NCI-H2196 treated with DMSO at 0.1 percent for 48 hours (cell line): ENCODE results near the gene B3GNT7.
"Not testable (repeated sequence)": the region's sequence is repeated elsewhere in the genome, so short reads cannot be mapped to it uniquely, and the experiment has no call there.

ENCODE experiments used
- DNase-seq: peaks from one replicate; lab custom pipeline; 2025; ENCODE audit not compliant: unreplicated experiment; lab: John Stamatoyannopoulos, UW

The B3GNT7 gene, protein sequence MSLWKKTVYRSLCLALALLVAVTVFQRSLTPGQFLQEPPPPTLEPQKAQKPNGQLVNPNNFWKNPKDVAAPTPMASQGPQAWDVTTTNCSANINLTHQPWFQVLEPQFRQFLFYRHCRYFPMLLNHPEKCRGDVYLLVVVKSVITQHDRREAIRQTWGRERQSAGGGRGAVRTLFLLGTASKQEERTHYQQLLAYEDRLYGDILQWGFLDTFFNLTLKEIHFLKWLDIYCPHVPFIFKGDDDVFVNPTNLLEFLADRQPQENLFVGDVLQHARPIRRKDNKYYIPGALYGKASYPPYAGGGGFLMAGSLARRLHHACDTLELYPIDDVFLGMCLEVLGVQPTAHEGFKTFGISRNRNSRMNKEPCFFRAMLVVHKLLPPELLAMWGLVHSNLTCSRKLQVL

DNA sequence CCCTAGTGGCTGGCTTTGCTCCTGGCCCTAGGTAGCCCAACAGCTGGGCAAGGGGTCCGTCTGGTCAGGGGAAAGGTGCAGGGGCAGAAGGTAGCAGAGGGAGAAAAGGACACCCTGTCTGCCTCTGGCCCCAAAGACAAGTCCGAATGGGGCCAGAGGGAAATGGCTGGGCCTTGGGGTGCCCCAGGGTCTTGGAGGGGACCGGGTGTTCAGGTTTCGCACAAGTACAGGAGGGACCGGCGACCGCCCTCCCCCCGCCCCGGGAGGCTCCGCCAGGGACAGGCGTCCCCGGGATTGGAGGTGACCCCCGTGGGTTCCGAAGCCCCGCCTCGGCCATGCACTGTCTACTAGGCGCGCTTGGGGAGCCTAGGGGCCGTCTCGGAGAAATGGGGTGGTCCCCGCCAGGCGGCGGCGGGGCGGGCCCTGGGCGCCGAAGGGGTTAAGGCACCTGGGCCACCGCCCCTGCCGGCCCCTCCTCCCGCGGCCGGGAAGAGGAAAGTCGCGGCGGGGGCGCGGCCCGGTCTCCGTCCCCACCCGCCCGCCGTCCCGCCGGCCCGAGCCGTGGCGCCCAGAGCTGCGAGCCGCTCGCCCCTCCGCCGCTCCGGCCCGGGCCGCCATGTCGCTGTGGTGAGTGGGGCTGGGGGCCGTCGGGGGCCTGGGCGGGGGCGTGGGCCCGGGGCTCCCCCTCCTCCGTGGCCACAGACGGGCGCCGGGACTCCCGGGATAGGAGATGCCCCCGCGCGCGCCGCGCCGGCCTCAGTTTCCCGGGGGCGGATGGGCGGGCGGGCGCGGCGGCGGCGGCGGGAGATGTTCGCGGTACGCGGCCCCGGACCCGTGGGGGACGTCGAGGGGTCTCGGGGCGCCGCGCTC, at the start of gene B3GNT7:
Gene B3GNT7 (plus strand): TSS at position 523 of the 870 bp plus-strand sequence. CDS start 94 bp downstream, at position 617.
- DNase-seq: no peak

DNA sequence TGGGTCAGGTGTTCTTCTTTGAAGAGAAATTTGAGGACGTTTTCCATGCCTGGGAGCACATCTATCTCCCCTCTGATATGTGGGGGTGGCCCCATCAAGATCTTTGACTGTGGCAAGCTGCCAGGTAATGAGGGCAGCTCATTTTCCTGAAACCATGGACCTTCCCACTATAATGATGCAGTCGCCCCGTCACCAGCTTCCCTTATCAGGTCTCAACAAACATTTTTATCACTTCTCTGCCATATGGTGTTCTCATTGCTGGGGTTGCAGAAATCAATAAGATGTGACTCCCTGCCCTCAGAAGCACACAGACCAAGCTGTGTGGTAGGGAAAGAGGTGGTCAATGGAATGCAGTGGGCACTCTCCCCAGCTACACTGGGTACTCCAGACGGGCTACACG, 48.4 kb upstream of the B3GNT7 start:
- no peak for DNase-seq

DNA sequence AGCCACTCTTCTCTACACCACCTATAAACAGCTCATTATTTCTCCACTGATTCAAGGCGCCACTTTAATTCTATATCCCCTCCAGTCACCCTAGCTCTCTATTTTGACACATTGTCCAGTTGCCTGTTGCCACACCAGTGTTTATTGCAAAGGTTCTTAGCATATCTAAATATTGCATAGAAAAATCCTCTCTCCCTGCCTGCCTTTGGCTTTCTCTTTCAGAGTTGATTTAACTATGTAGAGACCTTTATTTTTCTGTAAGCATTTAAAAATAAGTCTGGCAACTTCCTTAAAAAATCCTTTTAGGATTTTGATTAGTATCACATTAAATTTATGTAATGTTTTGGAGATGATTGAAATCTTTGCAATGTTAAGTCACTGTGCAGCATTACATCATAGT, 47.9 kb upstream of the B3GNT7 start:
- no peak for DNase-seq

DNA sequence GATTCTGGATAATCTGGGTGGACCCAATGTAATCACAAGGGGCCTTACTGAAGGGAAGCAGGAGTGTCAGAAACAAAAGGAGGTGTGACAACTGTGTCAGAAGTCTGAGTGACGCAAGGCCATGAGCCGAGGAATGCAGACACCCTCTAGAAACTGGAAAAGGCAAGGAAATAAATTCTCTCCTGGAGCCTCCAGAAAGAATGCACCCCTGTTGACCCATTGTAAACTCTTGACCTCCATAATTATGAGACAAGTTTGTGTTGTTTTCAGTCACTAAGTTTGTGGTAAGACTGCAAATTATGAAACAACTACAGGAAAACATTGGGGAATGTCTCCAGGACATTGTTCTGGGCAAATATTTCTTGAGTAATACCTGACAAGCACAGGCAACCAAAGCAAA, 47.3 kb upstream of the B3GNT7 start:
- DNase-seq: no peak

DNA sequence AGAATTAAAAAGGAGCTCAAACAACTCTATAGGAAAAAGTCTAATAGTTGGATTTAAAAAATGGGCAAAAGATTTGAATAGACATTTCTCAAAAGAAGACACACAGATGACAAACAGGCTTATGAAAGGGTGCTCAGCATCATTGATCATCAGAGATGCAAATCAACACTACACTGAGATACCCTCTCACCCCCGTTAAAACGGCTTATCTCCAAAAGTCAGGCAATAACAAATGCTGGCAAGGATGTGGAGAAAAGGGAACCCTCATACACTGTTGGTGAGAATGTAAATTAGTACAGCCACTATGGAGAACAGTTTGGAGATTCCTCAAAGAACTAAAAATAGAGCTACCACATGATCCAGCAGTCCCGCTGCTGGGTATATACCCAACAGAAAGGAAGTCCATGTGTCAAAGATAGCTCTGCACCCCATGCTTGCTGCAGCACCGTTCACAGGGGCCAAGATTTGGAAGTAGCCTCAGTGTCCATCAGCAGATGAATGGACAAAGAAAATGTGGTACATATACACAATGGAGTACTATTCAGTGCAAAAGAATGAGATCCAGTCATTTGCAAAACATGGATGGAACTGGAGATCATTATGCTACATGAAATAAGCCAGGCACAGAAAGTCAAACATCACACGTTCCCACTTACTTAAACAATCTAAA, 46.7 kb upstream of the B3GNT7 start:
- DNase-seq: no peak

DNA sequence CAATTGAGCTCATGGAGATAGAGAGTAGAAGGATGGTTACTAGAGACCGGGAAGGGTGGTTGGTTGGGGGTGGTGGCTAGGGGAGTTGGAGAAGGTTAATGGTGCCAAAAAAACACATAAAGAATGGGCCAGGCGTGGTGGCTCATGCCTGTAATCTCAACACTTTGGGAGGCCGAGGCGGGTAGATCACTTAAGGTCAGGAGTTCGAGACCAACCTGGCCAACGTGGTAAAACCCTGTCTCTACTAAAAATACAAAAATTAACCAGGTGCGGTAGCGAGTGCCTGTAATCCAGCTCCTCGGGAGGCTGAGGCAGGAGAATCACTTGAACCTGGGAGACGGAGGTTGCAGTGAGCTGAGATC, 46.2 kb upstream of the B3GNT7 start:
- not testable (repeated sequence) for DNase-seq

DNA sequence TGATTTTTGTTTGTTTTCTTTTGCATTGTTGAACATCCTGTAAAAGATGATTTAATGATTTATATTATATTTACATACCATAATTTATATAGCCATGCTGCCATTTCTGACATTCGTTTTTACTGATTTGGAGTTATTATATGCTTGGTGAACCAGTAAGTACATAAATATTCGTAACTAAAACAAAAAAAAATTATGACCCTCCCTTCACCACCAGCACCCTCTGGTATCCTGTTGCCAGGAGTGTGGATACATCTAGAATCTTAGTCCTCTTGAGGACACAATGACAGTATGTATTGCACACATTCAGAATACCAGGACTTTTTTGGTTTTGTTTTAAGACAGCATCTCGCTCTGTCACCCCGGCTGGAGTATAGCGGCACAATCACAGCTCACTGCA, 43.9 kb upstream of the B3GNT7 start:
- DNase-seq: no peak

DNA sequence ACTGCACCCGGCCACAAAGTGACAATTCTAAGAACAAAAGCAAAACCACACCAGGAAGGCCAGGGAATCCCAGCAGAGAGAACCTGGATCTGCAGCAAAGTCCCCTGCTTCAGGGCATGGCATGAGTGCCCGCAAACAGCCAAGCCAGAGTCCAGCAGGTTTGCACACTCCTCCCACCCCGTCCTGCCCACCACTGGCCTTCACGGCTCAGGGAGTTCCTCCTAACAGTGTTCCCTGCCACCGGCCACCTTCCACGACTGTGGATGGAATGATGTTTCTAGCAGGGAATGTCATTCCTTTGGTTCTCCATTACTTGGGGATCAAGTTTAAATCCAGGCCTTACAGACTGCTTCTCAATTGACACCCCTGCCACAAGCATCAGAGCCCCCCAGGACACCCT, 42.0 kb upstream of the B3GNT7 start:
- DNase-seq: no peak

DNA sequence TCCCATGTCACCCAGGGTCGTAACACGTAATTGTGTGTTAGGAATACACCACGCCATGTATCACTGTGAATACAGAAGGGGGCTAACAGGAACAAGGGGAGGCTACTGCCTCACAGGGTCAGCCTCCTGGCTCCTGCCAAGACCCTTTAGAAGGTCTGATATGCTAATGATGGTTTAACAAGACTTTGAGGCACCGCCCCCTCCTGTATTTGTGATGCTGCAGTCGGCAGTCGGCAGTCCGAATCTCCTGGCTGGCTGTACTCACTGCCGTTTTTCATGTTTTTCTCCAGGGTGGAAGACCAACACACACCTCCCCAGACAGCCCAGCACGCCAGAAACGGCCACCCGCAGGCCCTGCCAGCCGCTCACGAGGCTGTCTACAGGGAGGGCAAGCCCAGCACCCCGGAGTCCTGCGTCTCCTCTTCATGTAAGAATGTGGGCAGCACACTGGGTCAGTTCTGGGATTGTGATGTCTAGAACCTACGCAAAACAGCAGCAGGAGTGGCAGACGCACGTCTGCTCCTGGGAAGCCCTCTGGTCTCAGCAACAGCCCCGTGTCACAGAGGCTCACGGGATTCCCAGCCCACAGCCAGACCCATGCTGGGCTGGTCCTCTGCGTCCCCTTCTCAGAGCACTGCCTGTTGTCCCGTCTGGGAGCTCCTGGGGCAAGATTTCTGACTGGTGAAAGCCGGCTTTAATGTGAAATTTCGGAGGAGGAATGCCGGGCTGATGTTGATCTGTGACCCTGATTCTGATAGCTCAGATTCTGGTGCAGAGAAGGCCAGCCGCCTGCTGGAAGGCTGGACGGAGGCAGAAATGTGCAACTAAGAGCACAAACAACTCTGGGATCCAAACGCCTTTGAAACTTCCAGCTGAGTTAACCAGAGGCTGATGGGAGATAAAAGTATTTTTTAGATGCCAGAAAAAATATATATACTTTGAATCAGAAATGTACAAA, 39.7 kb upstream of the B3GNT7 start:
- no peak for DNase-seq

DNA sequence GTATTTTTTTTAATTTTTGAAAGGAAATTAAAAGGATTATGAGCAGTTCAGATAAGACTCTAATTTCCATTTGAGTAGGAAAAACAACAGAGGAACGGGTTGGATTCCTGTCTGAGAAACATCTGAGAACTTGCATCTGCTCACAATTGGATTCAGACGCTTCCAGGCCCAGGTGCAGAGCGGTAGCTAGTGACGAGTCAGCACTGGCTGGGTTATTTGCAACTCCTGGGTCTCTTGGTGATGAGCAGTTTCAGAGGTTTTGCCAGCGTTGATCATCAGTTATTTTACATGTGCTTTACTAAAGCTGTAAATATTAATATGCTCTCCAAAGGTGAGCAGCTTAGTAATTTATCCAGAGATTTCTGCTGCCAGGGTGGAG, 39.1 kb upstream of the B3GNT7 start:
- DNase-seq: no peak

DNA sequence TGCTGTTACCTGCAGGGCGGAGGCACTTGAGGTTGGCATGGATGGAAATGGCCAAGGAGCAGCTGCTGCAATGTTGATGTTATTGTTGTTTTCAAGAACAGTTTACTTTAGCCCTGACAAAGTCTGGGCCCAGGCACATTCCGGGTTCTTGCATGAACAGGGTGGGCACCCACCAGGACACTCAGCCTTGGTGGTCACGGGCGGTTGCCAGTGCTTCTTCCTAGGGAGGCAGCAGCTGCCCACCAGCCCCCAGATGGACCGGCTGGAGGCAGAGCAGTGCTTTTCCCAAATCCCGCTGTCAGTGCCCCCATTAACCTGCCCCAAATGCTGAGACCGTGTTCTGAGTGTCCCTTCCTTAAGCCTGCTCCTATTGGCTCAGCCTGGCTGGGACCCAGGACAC, 38.5 kb upstream of the B3GNT7 start:
- DNase-seq: no peak

DNA sequence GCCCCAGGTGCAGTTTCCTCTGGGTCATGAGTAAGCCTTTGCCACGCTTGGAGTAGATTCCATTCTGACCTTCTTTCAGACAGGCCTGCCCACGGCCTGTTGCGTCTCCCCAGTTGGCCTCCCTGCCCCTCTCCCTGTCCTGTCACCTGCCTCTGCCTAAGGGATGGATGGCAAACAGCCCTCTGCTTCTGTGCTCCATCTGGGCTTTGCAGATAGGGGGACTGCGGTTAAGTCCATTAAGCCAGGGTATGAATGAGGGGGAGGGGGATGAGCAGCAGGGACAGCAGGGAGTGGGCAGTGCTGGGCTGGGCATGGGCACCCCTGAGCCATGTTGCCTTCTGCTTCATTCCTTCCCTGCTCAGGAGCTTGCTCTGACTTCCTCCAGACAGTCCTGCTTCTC, 37.6 kb upstream of the B3GNT7 start:
- no peak for DNase-seq

DNA sequence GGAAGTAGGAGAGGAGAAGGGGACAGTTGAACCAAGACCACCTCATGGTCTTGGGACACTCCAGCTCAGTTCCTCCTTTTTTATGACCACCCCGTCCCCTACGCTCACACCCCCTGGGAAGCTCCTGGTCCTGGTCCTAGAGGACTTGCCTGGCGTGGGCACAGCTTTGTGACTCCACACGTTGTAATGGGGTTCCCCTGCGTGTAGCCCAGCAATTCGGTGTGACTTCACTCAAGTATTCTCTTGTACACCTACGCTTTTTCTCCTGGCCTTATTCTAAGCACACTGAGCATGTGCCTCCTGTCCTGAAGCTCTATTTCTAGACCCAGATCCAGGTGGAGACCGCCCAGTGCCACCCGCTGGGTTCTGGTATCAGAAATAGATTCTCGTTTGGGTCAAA, 36.1 kb upstream of the B3GNT7 start:
- no peak for DNase-seq

DNA sequence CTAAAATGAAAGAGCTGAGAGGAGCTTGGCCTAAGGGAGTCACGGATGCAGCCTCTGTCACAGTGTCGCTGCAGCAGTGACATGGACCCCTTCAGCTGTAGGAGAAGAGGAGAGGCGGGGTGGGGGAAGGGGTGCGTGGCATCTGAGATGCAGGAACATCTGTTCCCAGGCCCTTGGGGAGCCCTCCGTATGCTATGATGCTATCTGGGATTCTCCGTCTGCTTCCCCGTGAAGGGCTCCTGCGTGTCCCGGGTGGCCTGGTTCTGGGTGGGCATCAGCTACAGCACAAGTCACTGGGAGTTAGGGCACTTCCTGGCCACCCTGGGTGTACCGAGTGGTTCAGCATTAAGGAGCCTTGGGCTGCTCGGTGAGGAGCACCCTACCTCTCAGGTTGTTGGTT, 35.6 kb upstream of the B3GNT7 start:
- no peak for DNase-seq

DNA sequence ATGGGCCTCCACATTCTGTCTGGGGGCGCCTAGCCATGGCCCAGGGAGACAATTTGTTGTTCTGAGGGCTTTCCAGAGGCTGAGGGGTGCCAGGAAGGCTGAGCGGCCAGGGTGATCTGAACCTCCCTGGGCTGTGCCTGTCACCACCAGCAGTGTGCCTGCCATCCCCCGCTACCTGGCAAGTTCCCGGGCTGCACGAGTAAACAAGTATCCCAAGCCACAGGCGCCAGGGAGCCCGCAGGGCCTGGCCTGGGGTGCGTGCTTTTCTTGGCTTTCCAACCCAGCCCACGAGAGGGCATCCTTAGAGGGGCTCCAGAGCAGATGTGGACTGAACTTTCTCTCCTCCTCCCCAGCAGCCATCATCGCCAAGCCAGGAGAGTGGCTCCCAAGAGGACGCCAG, 35.1 kb upstream of the B3GNT7 start:
- DNase-seq: no peak

DNA sequence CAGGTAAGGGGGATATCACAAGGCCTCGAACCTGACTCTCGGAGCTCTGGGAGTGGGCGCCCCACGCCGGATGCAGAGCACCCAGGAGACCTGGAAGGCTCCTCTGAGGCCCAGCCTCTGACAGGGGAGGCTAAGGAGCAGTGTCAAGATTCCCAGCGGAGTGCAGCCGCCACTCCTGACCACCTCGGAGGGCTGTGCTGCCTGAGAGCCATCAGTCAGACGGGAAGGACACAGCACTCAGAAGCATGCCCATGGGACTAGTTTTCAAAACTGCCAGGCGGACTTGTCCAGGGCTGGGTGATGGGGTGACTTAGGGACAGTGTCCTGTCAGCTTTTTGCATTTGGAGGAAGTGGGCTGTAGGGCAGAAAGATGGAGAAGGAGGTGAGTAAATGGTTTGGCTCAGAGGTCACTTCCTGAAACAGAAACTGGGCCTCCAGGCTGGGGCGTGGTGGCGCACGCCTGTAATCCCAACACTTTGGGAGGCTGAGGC, 34.6 kb upstream of the B3GNT7 start:
- DNase-seq: no peak

DNA sequence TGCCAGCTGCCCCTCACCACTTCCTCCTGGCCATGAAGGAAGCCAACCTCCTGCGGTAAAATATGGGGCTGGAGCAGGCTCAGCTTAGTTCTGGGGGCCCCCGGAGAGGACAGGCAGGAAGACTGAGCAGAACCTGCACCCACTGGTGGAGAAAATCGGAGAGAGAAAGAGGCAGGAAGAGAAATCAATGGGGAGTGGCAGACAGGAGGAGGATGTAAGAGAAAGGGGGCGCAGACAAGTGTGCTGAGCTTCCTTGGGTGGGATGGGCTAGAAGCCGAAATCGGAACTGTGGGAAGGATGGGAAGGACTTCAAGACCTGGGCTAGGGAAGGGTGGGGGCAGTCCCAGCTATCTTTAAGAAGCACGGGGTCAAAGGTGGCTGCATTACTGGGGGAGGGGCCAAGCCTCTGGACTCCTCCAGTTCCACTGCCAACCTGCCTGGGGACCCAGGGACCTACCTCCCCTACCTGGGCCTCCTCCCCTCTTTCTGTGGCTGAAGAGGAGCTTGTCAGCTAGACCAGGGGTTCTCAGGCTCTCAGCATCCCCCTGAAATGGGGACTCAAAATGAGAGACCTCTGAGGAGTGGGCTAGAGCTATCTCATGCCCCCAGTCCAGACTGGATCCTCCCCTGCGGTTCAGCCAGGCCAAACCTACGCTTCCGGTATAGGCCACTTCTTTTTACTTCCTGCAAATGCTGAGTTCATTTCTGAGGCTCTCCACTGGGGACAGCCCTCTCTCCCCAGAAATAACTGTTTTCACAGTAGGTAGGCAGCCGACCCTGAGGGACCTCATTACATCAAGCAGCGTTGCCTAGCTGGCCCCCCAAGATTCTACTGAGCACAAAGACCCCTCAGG, 33.6 kb upstream of the B3GNT7 start:
- DNase-seq: no peak

DNA sequence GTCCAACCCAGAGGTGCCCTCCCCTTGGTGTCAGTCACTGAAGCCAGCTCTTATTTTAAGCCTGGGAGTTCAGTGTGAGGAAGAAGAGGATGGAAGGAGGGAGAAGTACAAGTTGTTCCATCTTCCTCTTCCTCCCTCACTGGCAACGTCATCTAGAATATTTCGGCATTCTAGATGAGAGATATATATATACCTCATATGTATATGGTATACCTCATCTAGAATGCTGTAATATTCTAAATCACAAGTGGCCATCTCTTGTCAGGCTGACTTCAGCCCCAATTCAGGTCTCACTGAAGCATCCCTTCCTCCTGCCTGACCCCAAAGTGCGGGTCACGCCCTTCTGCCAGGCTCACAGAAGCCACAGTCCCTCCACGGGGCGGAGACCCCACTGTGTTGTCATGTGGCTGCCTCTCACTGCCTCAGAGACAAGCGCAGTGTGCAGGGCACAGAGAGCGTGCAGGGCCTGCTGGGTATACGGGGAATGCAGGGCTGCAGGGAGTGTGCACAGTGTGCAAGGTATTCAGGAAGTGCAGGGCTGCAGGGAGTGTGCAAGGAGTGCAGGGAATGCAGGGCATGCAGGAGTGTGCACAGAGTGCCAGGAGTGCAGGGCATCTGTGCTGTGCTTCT, 32.8 kb upstream of the B3GNT7 start:
- DNase-seq: no peak

DNA sequence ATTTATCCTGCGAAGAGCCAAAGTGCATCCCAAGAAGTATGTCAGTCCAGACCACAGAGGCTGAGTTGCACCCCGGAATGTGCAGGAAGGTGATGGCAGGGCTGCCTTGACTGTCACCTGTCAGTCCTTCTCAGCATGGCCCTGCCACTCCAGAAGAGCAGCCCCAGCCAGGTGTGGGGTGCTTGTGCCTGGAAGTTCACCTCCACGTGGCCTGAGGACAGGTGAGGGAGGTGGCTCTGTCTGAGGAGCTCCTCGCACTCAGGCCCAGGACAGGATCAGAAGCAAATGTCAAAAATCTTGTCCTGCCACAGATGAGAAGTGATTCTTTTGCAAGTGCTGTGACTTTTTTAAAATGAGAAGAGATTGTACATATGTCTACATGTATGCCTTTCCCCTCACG, 31.4 kb upstream of the B3GNT7 start:
- no peak for DNase-seq
